Stimulated activated CD8-positive, alpha-beta memory T cell treated with anti-CD3 and anti-CD28 coated beads, Interleukin-15, amount 100 ng/mL, for 1 hour (primary cell): ENCODE data around the gene DDI2.

ENCODE experiments used
- DNase-seq: peaks from one replicate; pipeline ENCODE4 v3.0.0-alpha.2; 2020; ENCODE audit warnings: low read depth

The DDI2 gene

GRCh38 chr1:15605398-15606383 lies 11.6 kb upstream of the DDI2 start:
- DNase-seq = no peak

- DNase-seq = no peak
These were observed 7.6 kb upstream of the DDI2 start for GRCh38 chr1:15609631-15610030.

GRCh38 chr1:15610167-15610566 lies 7.1 kb upstream of the DDI2 start:
- DNase-seq = no peak

- DNase-seq = no peak
These were observed 685 bp upstream of the DDI2 start for GRCh38 chr1:15616373-15617172.

- no peak for DNase-seq
These were observed 908 bp downstream of the DDI2 start for GRCh38 chr1:15618077-15618654.

GRCh38 chr1:15618655-15619525 lies 1.6 kb downstream of the DDI2 start:
- no peak for DNase-seq

GRCh38 chr1:15620155-15620545 lies 2.9 kb downstream of the DDI2 start:
- no peak for DNase-seq

- DNase-seq = no peak
These were observed 3.8 kb downstream of the DDI2 start for GRCh38 chr1:15620902-15621682.

GRCh38 chr1:15621975-15622374 lies 4.7 kb downstream of the DDI2 start:
- no peak for DNase-seq

- no peak for DNase-seq
These were observed 5.6 kb downstream of the DDI2 start for GRCh38 chr1:15622712-15623373.

- no peak for DNase-seq
These were observed 6.2 kb downstream of the DDI2 start for GRCh38 chr1:15623435-15623834.

GRCh38 chr1:15624133-15624714 lies 7.0 kb downstream of the DDI2 start:
- no peak for DNase-seq

- DNase-seq = no peak
These were observed 8.0 kb downstream of the DDI2 start for GRCh38 chr1:15625056-15625917.

- DNase-seq = no peak
These were observed 9.2 kb downstream of the DDI2 start for GRCh38 chr1:15626269-15626950.

- DNase-seq = no peak
These were observed 10.2 kb downstream of the DDI2 start for GRCh38 chr1:15627343-15627988.

GRCh38 chr1:15628003-15628402 lies 10.7 kb downstream of the DDI2 start:
- no peak for DNase-seq

GRCh38 chr1:15633756-15634420 lies 16.6 kb downstream of the DDI2 start:
- no peak for DNase-seq
